Measurements from ENCODE around the gene SPDYE2B. TPM values are rescaled to one million over a fixed set of nuclear protein-coding genes. Genes with fewer than 3 reads are reported as not detected.
"Not testable (repeated sequence)": the region's sequence is repeated elsewhere in the genome, so short reads cannot be mapped to it uniquely, and the experiment has no call there.

Gene SPDYE2B
- total RNA-seq, 1 donor from 2014 or later = not detected

- not testable (repeated sequence) for DNase-seq (ENCODE audit: low read depth in 2 of 2)
Observed at GRCh38 chr7:102698962-102699750, 49.0 kb downstream of the SPDYE2B start.

Other genes starting within 250 kb of the SPDYE2B start
- gene ORAI2, start 216.7 kb upstream of the SPDYE2B start, total RNA-seq = 57.9 and 106 TPM in 2 replicates
- gene ALKBH4, start 185.5 kb upstream of the SPDYE2B start, total RNA-seq = 8.1 and 13.0 TPM in 2 replicates
- gene LRWD1, start 185.3 kb upstream of the SPDYE2B start, total RNA-seq = 19.5 and 24.1 TPM in 2 replicates
- 26.2 and 32.1 TPM in 2 replicates for gene POLR2J, start 171.4 kb upstream of the SPDYE2B start, total RNA-seq
- 2.6 and 2.8 TPM in 2 replicates for gene RASA4B, start 132.5 kb upstream of the SPDYE2B start, total RNA-seq
- 0.90 and 2.3 TPM in 2 replicates for gene UPK3BL2, start 106.6 kb upstream of the SPDYE2B start, total RNA-seq
- not detected in 2 replicates for gene SPDYE2, start 99.1 kb upstream of the SPDYE2B start, total RNA-seq
- gene POLR2J3, start 77.7 kb upstream of the SPDYE2B start, total RNA-seq = 16.9 and 25.2 TPM in 2 replicates
- 6.7 and 13.1 TPM in 2 replicates for gene RASA4, start 33.6 kb upstream of the SPDYE2B start, total RNA-seq
- 2.4 and 8.9 TPM in 2 replicates for gene UPK3BL1, start 7.5 kb upstream of the SPDYE2B start, total RNA-seq
- 1.2 and 2.4 TPM in 2 replicates for gene POLR2J2, start 21.3 kb downstream of the SPDYE2B start, total RNA-seq
- gene FAM185A, start 98.7 kb downstream of the SPDYE2B start, total RNA-seq = 4.6 and 4.9 TPM in 2 replicates

All from dermis microvascular lymphatic vessel endothelial cell (primary cell).